ENCODE measurements around the gene MS4A1.

- TF ChIP-seq, protein P1, sequence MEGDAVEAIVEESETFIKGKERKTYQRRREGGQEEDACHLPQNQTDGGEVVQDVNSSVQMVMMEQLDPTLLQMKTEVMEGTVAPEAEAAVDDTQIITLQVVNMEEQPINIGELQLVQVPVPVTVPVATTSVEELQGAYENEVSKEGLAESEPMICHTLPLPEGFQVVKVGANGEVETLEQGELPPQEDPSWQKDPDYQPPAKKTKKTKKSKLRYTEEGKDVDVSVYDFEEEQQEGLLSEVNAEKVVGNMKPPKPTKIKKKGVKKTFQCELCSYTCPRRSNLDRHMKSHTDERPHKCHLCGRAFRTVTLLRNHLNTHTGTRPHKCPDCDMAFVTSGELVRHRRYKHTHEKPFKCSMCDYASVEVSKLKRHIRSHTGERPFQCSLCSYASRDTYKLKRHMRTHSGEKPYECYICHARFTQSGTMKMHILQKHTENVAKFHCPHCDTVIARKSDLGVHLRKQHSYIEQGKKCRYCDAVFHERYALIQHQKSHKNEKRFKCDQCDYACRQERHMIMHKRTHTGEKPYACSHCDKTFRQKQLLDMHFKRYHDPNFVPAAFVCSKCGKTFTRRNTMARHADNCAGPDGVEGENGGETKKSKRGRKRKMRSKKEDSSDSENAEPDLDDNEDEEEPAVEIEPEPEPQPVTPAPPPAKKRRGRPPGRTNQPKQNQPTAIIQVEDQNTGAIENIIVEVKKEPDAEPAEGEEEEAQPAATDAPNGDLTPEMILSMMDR (conservative IDR thresholded peaks at IDR 0.05; ENCODE audit: low read depth, low read length): no peak
- TF ChIP-seq EZH2 (IDR thresholded peaks at IDR 0.05; ENCODE audit: borderline replicate concordance, low read depth, low read length, poor library complexity, severe bottlenecking): no peak
Observed at GRCh38 chr11:60500276-60500910, 44.7 kb downstream of the MS4A1 start.
